GM10847 (cell line): ENCODE measurements around the gene DTNB.

Experiments
- POLR2A ChIP-seq: IDR thresholded peaks from 2 replicates; pipeline ENCODE4 v1.6.1; 2011; ENCODE audit not compliant: insufficient read length; ENCODE audit errors: extremely low read depth

DTNB gene

GRCh38 chr2:25651782-25652455, 21.5 kb downstream of the DTNB start:
- TF ChIP-seq POLR2A = no peak

- TF ChIP-seq POLR2A = no peak
These were observed 22.3 kb downstream of the DTNB start for GRCh38 chr2:25651066-25651465.

- no peak for TF ChIP-seq POLR2A
These were observed 23.1 kb downstream of the DTNB start for GRCh38 chr2:25650256-25650655.

GRCh38 chr2:25649786-25650185, 23.6 kb downstream of the DTNB start:
- TF ChIP-seq POLR2A = no peak

- no peak for TF ChIP-seq POLR2A
These were observed 31.1 kb downstream of the DTNB start for GRCh38 chr2:25642298-25642697.

- TF ChIP-seq POLR2A = no peak
These were observed 33.7 kb downstream of the DTNB start for GRCh38 chr2:25639696-25640095.

- no peak for TF ChIP-seq POLR2A
These were observed 34.2 kb downstream of the DTNB start for GRCh38 chr2:25639131-25639530.

GRCh38 chr2:25635797-25636196, 37.6 kb downstream of the DTNB start:
- TF ChIP-seq POLR2A = no peak

GRCh38 chr2:25632396-25632795, 41.0 kb downstream of the DTNB start:
- TF ChIP-seq POLR2A = no peak

- no peak for TF ChIP-seq POLR2A
These were observed 48.7 kb downstream of the DTNB start for GRCh38 chr2:25624635-25625034.

- TF ChIP-seq POLR2A = no peak
These were observed 50.0 kb downstream of the DTNB start for GRCh38 chr2:25623361-25623760.

- TF ChIP-seq POLR2A = no peak
These were observed 52.7 kb downstream of the DTNB start for GRCh38 chr2:25620711-25621110.

GRCh38 chr2:25620077-25620476, 53.3 kb downstream of the DTNB start:
- no peak for TF ChIP-seq POLR2A

GRCh38 chr2:25619185-25619584, 54.2 kb downstream of the DTNB start:
- TF ChIP-seq POLR2A = no peak

- no peak for TF ChIP-seq POLR2A
These were observed 54.7 kb downstream of the DTNB start for GRCh38 chr2:25618676-25619075.

- no peak for TF ChIP-seq POLR2A
These were observed 55.3 kb downstream of the DTNB start for GRCh38 chr2:25617948-25618646.

- TF ChIP-seq POLR2A = no peak
These were observed 57.5 kb downstream of the DTNB start for GRCh38 chr2:25615920-25616319.
